Mesenchymal stem cell (in vitro differentiated cells and primary cell): Measurements from ENCODE around the gene CCL22.

ENCODE experiments used
- DNase-seq: peaks from one replicate; pipeline ENCODE4 v3.0.0-alpha.2; 2013
- H2AFZ ChIP-seq: one replicate; pipeline ENCODE4 v1.6.1; 2013; ENCODE audit warnings: low read depth, mild to moderate bottlenecking, control low read depth, inconsistent platforms, low read length, moderate library complexity
- H2AK5ac ChIP-seq: 2 replicates; pipeline ENCODE4 v1.6.1; 2013; ENCODE audit warnings: low read length, moderate library complexity, mild to moderate bottlenecking, inconsistent platforms; ENCODE audit not compliant: severe bottlenecking
- H2BK120ac ChIP-seq: one replicate; pipeline ENCODE4 v1.6.1; 2013; ENCODE audit warnings: low read depth, mild to moderate bottlenecking, inconsistent platforms, low read length, moderate library complexity
- H2BK12ac ChIP-seq, 2 experiments: one replicate each; pipeline ENCODE4 v1.6.1; 2013; ENCODE audit warnings: inconsistent platforms in 2 of 2, low read length in 2 of 2, mild to moderate bottlenecking in 2 of 2, moderate library complexity in 2 of 2, control low read depth in 1 of 2
- H2BK15ac ChIP-seq: one replicate; pipeline ENCODE4 v1.6.1; 2013; ENCODE audit warnings: mild to moderate bottlenecking, low read depth, inconsistent platforms; ENCODE audit not compliant: poor library complexity, severe bottlenecking
- H2BK5ac ChIP-seq: 2 replicates; pipeline ENCODE4 v1.6.1; 2013; ENCODE audit warnings: low read depth, mild to moderate bottlenecking, low read length, control low read depth, inconsistent platforms; ENCODE audit not compliant: poor library complexity, severe bottlenecking
- H3K14ac ChIP-seq, 2 experiments: one replicate each; pipeline ENCODE4 v1.6.1; 2013; ENCODE audit warnings: inconsistent platforms in 2 of 2, low read length in 2 of 2, control low read depth in 1 of 2, mild to moderate bottlenecking in 1 of 2, moderate library complexity in 1 of 2
- H3K18ac ChIP-seq, 2 experiments: one replicate each; pipeline ENCODE4 v1.6.1; 2013; ENCODE audit warnings: inconsistent platforms in 2 of 2, low read length in 2 of 2, control low read depth in 1 of 2, low read depth in 1 of 2, mild to moderate bottlenecking in 1 of 2
- H3K23ac ChIP-seq, 2 experiments: one replicate each; pipeline ENCODE4 v1.6.1; 2013; ENCODE audit warnings: inconsistent platforms in 2 of 2, low read length in 2 of 2, mild to moderate bottlenecking in 2 of 2, moderate library complexity in 2 of 2, control low read depth in 1 of 2
- H3K27ac ChIP-seq: 2 replicates; pipeline ENCODE4 v1.5.1; 2013; ENCODE audit warnings: mild to moderate bottlenecking, moderate library complexity, low read length, control low read depth, inconsistent platforms; ENCODE audit not compliant: poor library complexity, severe bottlenecking
- H3K27me3 ChIP-seq, 2 experiments: 2 replicates each; pipeline versions ENCODE4 v1.6.1 to v1.7.0; 2013; ENCODE audit warnings: low read length in 2 of 2, mild to moderate bottlenecking in 2 of 2, moderate library complexity in 2 of 2, control low read depth in 1 of 2, inconsistent platforms in 1 of 2; ENCODE audit not compliant: control insufficient read depth in 1 of 2, insufficient read depth in 1 of 2
- H3K36me3 ChIP-seq, 2 experiments: 2 replicates each; pipeline versions ENCODE4 v1.6.1 to v1.7.0; 2013; ENCODE audit warnings: low read length in 2 of 2, control low read depth in 1 of 2, inconsistent platforms in 1 of 2, low read depth in 1 of 2, mild to moderate bottlenecking in 1 of 2; ENCODE audit not compliant: insufficient read depth in 2 of 2, control insufficient read depth in 1 of 2
- H3K4ac ChIP-seq, 2 experiments: one replicate each; pipeline ENCODE4 v1.6.1; 2013; ENCODE audit warnings: inconsistent platforms in 2 of 2, low read length in 2 of 2, mild to moderate bottlenecking in 2 of 2, moderate library complexity in 2 of 2, control low read depth in 1 of 2, low read depth in 1 of 2
- H3K4me1 ChIP-seq: 2 replicates; pipeline ENCODE4 v1.6.1; 2013; ENCODE audit warnings: low read depth, low read length, control low read depth; ENCODE audit not compliant: control insufficient read depth, insufficient read depth
- H3K4me2 ChIP-seq: 2 replicates; pipeline ENCODE4 v1.6.1; 2013; ENCODE audit warnings: low read length, mild to moderate bottlenecking, inconsistent platforms; ENCODE audit not compliant: poor library complexity, severe bottlenecking
- H3K4me3 ChIP-seq, 2 experiments: 2 replicates each; pipeline versions ENCODE4 v1.5.1 to v1.7.0; 2013; ENCODE audit warnings: low read length in 2 of 2, mild to moderate bottlenecking in 2 of 2, control low read depth in 1 of 2, low read depth in 1 of 2; ENCODE audit not compliant: insufficient read depth in 1 of 2
- H3K79me1 ChIP-seq: replicated peaks from 2 replicates; pipeline ENCODE4 v1.6.1; 2013; ENCODE audit warnings: mild to moderate bottlenecking, control low read depth, low read length, inconsistent platforms; ENCODE audit not compliant: poor library complexity, severe bottlenecking
- H3K9ac ChIP-seq: 2 replicates; pipeline ENCODE4 v1.7.0; 2013; ENCODE audit warnings: mild to moderate bottlenecking, low read length, moderate library complexity
- H3K9me3 ChIP-seq: 2 replicates; pipeline ENCODE4 v1.7.0; 2013; ENCODE audit warnings: mild to moderate bottlenecking, low read length; ENCODE audit not compliant: control insufficient read depth
- H4K8ac ChIP-seq: one replicate; pipeline ENCODE4 v1.6.1; 2013; ENCODE audit warnings: inconsistent platforms, mild to moderate bottlenecking, low read length, moderate library complexity
- H4K91ac ChIP-seq: one replicate; pipeline ENCODE4 v1.6.1; 2013; ENCODE audit warnings: mild to moderate bottlenecking, low read length, inconsistent platforms
- WGBS: methylation state at CpG from one replicate; pipeline ENCODE4 v1.1.7; 2013; ENCODE audit warnings: mixed read lengths; 5-methylcytosine and 5-hydroxymethylcytosine counted together

The CCL22 gene

DNA sequence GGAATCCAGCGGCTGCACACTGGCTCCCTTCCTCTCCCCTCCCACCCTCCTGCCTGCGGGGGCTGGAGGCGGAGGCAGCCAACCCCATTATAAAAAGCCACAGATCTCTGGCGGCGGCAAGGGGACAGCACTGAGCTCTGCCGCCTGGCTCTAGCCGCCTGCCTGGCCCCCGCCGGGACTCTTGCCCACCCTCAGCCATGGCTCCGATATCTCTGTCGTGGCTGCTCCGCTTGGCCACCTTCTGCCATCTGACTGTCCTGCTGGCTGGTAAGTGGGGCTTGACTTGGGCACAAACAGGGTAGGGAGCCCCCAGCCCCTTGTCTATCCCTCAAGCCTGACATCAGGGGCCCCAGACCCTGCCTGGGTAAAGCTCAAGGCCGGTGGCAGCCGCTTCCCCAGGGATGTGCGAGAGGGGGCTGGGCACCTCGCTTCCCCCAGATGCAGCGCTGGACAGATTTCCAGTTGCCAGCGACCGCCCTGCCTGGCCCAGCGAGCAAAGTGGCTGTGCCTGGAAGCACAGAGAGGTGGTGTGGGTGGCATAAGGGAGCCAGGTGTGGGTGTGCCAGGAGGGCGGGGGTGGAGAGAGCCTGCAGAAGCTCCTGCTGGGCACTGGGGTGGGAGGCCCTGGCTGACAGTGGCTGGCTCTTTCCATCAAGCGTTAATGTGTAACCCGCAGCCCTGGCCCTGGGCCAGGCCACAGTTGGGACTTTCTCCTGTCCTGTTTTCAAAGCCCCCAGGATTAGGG is 14.0 kb downstream of the CCL22 start, which contains the start of gene CX3CL1:
Gene CX3CL1 (plus strand): TSS at position 119 of the 745 bp plus-strand sequence. CDS start 79 bp downstream, at position 198.
- Histone ChIP-seq H4K91ac (no peak within 1 kb of the TSS), H4K8ac (no peak within 1 kb of the TSS), H3K9me3 (no peaks in the 10 kb centered on the region), H2BK12ac (peak within 1 kb of the TSS in 1 of 2 experiments; percentile 45), H3K4me2 (peak within 1 kb of the TSS; percentile 64), H2BK5ac (peak within 1 kb of the TSS; percentile 34), H2AK5ac (peak within 1 kb of the TSS; percentile 82), H3K4me1 (peaks cover 24% of the 10 kb centered on the region), H3K23ac (peak within 1 kb of the TSS in 1 of 2 experiments; percentile 56), H3K4ac (no peak within 1 kb of the TSS), H3K18ac (peak within 1 kb of the TSS in 1 of 2 experiments; percentile 46), H3K79me1 (peaks cover 14% of the 10 kb centered on the region), H2BK120ac (no peak within 1 kb of the TSS), H3K4me3 (peak within 1 kb of the TSS; percentile 33 to 58), H3K14ac (no peak within 1 kb of the TSS), H3K9ac (no peak within 1 kb of the TSS), H2BK15ac (peak within 1 kb of the TSS; percentile 38), H3K36me3 (peaks cover 0 to 7% of the 10 kb centered on the region in 2 experiments), H2AFZ (peak within 1 kb of the TSS; percentile 29), H3K27me3 (peaks cover 0 to 55% of the 10 kb centered on the region in 2 experiments), H3K27ac (peak within 1 kb of the TSS; percentile 82)
- WGBS: 32% methylated on average over 22 of the region's 23 CpGs
- DNase-seq: peak; percentile 62

DNA sequence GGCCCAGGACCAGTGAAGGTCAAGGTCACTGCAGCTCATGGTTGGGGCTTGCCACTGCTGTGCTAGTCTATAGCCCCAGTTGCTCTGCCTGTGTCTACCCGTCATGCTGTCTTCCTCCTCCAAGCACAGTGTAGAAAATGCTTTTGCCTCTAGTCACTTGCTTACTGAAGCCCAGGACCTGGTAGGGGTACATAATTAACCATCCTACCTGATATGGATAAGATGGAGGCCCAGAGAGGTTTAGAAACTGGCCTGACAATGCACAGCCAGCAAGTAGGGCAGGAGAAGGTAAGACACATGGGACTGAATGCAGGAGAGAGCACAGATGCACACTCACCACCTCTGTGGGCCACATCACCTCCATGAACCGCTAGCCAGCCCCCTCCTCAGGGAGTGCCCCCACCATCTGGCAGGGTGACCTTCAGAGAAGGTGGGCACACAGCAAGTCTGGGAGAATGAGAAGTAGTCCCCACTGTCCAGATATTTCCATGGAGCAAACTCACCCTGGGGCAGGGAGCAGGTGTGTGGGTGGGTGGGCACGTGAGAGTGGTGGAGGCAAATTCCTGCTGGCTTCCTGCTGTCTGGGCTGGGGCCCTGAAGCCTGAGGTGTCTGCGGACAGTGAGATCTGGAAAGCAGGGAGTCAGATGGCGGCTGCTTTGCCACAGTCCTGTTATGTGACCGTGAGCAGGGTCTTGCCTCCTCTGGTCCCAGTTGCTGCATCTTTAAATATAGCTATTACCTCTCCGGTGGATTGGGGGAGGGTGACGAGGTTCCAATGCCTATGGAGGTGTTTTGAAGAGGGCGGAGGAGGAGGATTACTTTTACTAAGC is 14.7 kb downstream of the CCL22 start:
- Histone ChIP-seq H3K4me1 (peaks cover 24% of the 10 kb centered on the region), H2BK12ac (no peak overlapping the region), H3K18ac (no peak overlapping the region), H3K79me1 (peaks cover 14% of the 10 kb centered on the region), H4K8ac (no peak overlapping the region), H3K27ac (peak overlapping the region; percentile 82), H2BK5ac (peak overlapping the region; percentile 76), H3K27me3 (peaks cover 0 to 55% of the 10 kb centered on the region in 2 experiments), H2BK15ac (no peak overlapping the region), H3K4me2 (peak overlapping the region; percentile 64), H4K91ac (no peak overlapping the region), H2BK120ac (no peak overlapping the region), H3K4ac (no peak overlapping the region), H3K23ac (no peak overlapping the region), H3K9ac (no peak overlapping the region), H3K4me3 (peak overlapping the region in 1 of 2 experiments; percentile 58), H3K9me3 (no peaks in the 10 kb centered on the region), H3K36me3 (peaks cover 0 to 7% of the 10 kb centered on the region in 2 experiments), H2AFZ (no peak overlapping the region), H2AK5ac (peak overlapping the region; percentile 82), H3K14ac (no peak overlapping the region)
- DNase-seq: no peak
- WGBS: 46% methylated on average over 7 of the region's 9 CpGs

DNA sequence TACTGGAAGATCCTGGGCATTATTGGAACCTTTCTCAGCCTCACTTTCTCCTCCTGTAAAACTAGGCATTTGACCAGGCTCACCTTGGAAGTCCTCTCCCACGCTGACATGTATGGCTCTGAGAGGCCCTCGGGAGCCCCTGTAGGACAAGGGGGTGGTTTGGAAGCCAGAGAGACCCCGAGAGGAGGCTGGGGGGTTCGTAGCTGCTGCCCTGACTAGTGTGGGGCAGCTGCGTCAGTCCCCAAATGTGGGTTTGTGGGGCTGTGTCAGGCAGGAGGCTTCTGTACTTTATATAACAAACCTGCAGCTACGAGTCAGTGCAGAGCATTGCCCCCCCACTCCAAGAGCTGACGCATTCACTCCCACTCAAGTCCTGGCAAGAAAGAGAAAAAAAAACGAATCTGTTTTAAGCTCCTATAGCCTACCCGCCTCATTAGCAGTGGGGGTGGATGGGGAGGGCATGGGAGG is 15.5 kb downstream of the CCL22 start:
- 64% methylated on average over 6 of the region's 9 CpGs for WGBS
- Histone ChIP-seq H2BK12ac (no peak overlapping the region), H3K9ac (no peak overlapping the region), H3K9me3 (no peaks in the 10 kb centered on the region), H3K18ac (no peak overlapping the region), H3K4me2 (peak overlapping the region; percentile 64), H3K36me3 (peaks cover 0 to 7% of the 10 kb centered on the region in 2 experiments), H3K4me1 (peaks cover 28% of the 10 kb centered on the region), H2AK5ac (peak overlapping the region; percentile 58), H2BK5ac (peak overlapping the region; percentile 39), H3K23ac (no peak overlapping the region), H3K4me3 (peak overlapping the region in 1 of 2 experiments; percentile 48), H2BK15ac (no peak overlapping the region), H4K8ac (no peak overlapping the region), H3K4ac (no peak overlapping the region), H3K27ac (peak overlapping the region; percentile 82), H3K79me1 (peaks cover 16% of the 10 kb centered on the region), H3K27me3 (peaks cover 0 to 55% of the 10 kb centered on the region in 2 experiments), H3K14ac (no peak overlapping the region), H4K91ac (no peak overlapping the region), H2BK120ac (no peak overlapping the region), H2AFZ (no peak overlapping the region)
- no peak for DNase-seq
